Activated CD4-positive, alpha-beta T cell treated with anti-CD3 and anti-CD28 coated beads for 24 hours (primary cell): ENCODE results near the gene HSBP1L1.
"Not testable (repeated sequence)": the region's sequence is repeated elsewhere in the genome, so short reads cannot be mapped to it uniquely, and the experiment has no call there.

Source experiments
- DNase-seq, 2 donors: peaks; one replicate each; pipeline ENCODE4 v3.0.0-alpha.2; 2020; ENCODE audit warnings: low read depth in 2 of 2

The HSBP1L1 gene

DNA sequence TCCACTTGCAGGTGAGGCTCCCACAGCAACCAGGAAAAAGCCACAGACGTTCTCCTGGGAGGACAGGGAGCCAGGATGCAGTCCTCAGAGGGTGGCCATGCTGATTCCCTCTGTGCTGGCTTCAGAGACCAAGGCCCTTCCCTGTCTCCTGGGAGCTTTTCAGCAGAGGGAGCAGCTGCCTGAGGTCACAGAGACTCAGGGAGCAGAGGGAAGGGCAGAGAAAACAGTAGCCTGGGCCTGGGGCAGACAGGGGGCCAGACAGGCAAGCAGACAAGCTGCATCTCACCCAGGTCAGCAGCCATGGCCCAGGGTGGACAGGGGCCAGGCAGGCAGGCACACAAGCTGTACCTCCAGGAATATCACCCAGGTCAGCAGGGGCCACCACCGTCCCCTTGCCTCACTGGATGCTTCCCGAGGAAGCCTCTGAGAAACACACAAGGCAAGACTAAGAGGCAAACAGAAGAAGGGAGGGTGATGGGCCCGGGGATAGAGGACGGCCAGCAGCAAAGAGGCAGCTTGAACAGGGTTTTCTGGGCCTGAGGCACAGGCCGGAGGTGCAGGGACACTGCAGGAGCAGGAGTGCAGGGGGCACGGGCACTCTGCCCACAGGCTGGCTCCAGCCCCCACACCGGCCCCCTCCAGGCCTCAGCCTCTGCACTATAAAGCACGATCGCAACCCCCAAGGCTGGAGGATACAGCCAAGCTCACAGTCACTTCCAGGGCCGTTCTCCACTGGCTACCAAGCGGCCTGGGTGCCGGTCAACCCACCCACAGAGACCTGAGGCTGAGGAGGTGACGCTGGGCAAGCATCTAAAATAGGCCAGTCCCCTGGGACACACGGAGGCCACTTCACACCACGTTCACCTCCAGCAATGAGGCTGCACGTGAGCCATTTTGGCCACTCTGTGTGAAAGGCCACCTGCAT is 19.1 kb upstream of the HSBP1L1 start:
- no peak for DNase-seq

DNA sequence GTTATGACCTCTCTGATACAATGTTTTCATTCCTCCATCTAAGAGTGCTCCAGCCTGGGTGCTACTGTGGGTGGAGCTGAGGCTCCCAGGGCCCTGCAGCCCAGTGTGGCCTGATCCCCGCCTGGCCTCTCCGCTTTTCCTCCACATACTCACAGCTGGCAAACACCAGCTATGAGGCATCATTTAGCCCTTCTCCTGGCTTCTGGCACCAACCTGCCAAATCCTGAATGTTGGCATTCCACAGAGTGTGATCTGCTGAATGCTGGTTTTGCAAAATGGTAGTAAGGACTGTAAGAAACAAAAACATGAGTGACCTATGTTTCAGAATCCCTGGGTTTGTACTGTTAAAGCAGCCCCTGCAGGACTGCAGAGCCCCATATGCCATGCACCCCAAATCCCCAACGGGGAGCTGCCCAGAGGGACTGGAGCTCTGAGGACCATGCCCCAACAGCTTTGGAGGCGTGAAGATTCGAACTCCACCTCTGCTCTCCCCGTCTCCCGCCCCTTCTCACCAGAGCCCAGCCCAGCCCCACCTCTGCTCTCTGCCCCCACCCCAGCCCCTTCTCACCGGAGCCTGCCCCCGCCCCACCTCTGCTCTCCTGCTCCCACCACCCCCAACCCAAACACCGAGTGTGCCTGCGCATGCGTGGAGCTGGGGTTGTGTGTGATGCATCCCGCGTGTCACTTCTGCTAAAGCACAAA is 17.2 kb upstream of the HSBP1L1 start:
- DNase-seq: no peak

DNA sequence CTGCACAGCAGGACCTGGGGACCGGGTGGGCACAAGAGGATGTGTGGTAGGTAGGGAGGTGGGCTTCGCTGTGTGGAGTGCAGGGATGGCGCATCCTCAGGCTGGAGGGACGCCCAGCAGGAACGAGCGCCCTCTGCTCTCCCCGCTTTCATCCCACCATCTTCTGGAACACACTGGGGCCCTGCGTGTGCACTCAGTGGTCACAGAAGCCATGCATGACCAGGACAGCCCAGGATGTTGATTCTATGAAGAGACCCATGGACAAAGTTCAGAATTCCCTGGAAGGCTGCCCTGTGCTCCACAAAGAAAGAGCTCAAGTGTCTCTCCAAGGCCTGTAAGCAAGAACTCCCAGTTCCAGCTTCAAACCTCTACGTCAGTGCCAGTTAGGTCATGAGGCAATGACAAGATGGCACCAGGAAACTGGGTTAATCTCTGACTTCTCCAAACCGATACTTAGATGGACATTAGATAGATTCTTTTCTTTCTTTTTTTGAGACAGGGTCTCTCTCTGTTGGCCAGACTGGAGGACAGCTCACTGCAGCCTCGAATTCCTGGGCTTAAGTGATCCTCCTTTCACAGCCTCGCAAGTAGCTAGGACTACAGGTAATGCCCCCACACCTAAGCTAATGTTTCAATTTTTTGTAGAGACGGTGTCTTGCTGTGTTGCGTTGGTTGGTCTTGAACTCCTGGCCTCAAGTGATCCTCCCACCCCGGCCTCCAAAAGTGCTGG is 16.4 kb upstream of the HSBP1L1 start:
- no peak for DNase-seq

DNA sequence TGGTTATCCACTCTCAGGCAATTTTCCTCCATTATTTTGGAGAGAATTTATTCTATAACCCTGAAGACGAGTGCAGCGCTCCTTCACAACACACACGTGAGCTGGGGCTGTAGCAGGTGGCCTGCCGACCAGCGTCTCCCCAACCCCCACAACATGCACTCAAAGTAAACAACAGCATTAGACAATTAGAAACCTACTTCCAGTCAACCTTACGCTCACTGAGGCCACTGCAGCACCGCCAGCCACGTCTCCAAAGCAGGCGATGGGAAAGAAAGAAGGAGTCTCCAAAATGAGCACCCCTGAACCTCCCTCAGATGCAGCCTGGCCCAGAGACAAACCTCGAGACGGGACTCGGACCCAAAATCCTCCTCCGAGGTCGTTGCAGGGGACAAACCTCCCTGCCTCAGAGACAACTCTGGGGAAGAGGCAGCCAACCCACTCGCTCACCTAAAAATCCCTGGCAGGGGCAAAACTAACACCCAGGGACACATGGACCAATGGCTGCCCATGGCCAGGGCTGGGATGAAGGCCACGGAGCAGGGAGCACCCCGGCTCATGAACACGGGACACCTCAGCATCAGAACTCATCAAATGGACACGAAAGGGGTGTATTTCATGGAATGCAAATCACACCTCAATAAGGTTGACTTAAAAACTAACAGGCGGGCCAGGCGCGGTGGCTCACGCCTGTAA is 15.6 kb upstream of the HSBP1L1 start:
- no peak for DNase-seq

DNA sequence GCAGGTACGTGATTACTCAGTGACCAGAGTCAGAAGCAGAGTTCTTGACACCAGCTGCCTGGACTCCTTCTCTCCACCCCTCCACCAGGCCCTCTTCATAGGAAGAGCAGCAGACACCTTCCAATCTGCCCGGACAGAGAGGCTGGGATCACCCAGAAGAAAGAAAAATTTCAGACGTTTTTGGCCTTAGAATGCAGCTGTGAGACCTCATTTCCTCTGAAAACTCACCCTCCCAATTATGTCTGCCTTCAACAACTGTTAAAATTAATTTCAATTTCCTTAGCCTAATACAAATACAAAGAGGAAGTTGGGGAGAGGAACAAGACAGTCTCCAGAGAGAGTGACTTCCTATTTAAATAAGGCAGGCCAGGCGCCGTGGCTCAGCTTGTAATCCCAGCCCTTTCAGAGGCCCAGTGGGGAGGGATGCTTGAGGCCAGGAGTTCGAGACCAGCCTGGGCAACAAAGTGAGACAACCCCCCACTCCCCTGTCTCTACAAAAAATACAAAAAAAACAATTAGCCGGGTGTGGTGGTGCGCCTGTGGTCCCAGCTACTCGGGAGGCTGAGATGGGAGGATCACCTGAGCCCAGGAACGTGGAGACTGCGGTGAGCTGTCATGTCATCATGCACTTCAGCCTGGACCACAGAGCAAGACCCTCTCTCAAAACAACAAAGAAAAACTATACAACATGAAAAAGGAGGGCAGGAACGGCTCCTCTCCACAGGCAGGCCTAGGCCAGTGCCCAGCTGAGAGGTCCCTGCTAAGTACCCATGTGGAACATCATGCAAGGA is 14.6 kb upstream of the HSBP1L1 start:
- no peak for DNase-seq

DNA sequence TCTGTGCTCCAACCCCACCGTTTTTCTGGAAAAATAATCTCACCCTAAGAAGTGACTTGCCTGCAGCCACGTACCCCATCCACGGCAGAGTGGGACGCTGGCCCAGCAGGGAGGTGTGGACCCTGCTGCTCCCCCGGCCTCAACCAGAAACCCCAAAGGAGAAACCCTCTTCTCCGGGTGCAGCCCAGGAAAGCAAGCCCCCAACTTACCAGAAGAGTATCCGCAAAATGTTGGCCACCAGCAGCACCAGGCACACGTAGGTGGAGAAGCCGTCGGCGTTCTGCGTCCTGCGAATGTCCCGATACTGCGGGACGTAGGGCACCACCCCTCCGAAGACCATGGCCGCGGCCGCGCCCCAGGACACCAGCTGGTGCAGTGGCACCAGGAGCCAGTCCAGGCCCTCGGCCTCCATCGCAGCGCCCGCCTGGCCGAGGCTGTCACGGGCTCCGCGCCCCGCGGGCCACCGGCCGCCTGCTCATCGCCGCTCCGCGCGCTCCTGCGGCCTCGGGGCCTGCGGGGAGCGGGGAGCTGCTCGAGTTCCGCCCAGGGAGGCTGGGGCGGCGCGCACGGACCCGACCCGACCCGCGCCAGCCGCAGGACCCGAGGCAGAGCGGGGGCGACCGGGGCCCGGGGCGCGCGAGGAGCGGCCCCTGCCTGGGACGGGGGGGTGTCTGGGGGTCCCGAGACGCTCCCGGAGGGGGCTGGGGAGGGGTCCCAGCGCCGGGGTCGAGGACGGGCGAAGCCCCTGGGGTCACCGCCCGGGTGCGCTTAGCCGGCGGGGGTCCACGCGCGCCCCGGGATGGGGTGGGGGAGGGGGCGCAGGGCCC is 13.7 kb upstream of the HSBP1L1 start:
- no peak for DNase-seq

DNA sequence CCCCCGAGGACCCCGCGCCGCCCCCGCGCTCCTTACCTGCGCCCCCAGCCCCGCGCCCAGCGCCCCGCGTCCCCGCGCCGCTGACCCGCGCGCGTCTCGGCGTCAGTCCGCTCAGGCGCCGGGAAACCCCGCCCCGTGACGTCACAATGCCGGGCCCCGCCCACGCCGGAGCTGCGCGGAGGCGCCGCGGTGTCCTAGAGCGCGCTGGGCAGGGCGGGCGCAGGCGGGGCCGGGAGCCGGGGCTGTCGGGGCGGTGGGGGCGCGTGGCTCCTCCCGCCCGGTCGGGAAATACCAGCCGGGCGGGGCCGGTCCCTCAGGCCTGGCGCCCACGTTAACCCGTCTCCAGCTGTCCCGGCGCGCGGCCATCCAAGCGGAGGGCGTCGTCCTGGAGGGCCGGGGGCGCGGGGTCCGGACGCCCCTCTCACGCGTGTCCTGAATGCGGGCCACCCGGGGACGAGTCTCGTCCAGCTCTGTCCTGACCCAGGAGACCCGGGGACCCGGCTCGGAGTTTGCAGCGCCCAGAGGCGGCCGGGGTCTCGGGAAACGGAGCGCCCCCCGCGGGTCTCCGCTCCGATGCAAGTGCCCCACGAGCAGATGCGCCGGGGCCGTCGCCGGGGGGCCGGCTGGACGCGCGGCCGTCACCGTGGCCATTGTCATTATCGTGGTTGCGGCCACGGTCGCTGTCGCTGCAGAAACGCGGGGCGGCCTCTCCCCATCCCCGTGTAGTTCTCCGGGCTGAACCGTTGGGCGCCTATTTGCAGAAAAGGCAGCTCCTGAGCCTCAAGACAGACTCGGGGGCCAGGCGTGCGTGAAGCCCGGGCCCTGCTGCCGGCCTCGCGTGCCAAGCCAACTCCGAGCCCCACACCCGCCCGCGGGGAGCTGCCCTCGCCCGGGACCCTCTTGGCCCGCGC is 12.6 kb upstream of the HSBP1L1 start, which contains the start of gene SLC66A2:
Gene SLC66A2, minus strand, starts transcription at position 109 of the 911 bp plus-strand sequence. CDS start 727 bp downstream, outside the sequence.
- DNase-seq: peak; percentile 94

DNA sequence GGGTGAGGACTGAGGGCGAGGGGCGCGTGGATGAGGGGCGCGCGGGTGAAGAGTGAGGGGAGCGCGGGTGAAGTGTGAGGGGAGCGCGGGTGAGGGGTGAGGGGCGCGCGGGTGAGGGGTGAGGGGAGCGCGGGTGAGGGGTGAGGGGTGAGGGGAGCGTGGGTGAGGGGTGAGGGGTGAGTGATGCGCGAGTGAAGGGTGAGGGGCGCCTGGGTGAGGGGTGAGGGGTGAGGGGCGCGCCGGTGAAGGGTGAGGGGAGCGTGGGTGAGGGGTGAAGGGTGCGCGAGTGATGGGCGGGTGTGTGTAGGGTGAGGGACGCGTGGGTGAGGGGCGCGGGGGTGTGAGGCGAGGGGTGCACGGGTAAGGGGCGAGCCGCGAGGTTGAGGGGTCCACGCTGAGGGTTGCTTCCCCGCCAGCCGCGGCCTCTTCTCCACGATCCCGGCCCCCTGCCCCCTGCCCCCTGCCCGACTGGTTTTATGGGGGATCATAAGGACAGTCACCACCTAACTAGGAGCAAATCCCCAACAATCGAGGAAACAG is 11.9 kb upstream of the HSBP1L1 start:
- no peak for DNase-seq

DNA sequence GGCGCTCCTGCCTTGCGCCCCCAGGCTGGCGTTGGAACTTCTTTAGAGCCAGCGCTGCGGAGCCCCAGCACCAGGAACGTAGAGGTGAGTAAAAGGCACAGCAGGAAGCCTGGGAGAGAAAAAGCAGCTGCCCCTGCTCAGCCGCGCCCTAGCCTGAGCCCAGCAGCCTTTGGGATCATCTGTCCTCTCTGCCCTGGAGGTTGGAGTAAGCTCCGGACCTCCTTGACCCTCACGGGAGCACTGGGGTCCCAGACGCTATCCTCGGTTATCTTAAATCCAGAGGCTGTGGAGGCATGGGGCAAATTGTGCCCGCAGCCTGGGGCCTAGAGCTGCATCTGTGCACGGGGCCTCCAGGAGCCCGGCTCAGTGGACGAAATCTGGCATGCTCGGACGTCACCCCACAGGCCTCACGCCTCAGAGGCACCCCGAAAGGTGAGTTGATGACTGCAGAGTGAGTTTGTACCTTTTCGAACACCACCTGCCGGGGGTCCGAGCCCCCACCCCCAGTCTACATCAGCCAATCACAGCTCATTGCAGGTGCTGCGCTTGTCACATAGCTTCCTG is 11.4 kb upstream of the HSBP1L1 start:
- no peak for DNase-seq

DNA sequence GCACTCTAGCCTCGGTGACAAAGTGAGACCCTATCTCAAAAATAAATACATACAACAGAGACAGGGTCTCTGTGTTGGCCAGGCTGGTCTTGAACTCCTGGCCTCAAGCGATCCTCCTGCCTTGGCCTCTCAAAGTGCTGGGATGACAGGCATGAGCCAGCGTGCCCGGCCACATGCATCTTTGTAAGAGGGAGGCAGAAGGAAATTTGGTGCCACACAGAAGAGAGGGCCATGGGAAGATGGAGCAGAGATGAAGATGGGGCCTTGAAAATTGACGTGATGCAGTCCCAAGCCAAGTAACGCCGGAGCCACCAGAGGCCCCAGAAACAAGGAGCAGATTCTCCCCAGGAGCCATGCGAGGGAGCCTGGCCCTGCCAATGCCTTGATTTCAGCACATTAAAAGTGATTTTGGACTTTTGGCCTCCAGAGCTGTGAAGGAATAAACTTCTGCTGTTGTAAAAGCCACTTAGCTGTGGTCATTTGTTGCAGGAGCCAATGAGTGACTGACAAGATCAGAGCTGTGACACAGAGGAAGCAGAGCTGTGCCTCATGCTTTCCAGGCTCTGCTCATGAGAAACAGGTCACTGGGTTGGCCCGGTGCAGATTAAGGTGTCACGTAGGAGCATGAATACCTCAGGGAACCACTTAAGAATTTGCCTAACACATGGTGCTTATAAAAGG is 10.3 kb upstream of the HSBP1L1 start:
- DNase-seq: no peak

DNA sequence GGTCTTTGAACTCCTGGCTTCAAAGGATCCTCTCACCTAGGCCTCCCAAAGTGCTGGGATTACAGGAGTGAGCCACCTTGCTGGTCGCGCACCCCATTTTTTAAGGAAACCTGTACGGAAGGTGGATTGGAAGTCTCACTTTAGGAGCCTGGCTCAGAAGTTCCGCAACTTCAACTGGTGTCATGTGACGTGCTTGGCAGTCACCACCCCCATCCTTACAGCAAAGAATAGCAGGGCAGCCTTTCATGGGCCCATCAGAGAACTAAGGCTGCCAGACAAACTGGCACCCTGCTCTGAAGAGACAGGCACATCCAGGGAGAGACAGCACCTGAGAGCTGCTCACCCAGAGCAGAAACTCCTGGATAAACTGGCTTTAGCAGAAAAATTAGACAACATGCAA is 9.7 kb upstream of the HSBP1L1 start:
- DNase-seq: no peak

DNA sequence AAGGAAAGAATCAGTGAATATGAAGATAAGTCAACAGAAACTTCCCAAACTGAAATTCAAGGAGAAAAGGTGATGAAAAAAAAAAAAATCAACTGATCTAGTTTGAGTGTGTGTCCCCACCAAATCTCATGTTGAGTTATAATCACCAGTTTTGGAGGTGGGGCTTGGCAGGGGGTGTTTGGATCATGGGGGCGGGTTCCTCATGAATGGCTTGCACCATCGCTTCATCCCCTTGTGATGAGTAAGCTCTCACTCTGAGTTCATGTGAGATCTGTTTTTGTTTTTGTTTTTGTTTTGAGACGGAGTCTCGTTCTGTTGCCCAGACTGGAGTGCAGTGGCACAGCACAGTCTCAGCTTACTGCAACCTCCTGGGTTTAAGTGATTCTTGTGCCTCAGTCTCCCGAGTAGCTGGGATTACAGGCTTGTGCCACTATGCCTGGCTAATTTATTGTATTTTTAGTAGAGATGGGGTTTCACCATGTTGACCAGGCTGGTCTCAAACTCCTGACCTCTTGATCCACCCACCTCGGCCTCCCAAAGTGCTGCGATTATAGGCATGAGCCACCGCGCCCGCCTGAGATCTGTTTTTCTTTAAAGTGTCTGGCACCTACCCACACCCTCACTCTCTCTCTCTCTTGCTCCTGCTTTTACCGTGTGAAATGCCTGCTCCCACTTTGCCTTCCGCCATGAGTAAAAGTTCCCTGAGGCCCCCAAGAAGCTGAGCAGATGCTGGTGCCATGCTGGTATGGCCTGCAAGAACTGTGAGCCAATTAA is 9.0 kb upstream of the HSBP1L1 start:
- no peak for DNase-seq

DNA sequence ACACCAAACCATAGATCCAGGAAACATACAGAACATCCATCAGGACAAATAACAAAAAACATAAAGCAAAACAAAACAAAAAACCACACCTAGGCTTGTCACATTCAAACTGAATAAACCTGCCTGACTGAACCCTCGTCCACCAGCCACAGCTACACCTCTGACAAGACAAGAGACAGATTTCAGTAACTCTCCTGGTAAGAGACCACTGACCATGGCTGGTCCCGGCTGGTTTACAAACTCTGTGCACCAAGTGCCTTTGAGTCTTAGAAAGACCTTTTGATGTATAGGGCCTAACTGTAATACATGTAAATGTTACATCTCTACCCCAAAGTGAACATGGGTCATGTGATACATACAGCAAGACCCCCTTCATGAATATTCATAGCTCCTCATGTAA is 8.2 kb upstream of the HSBP1L1 start:
- no peak for DNase-seq

DNA sequence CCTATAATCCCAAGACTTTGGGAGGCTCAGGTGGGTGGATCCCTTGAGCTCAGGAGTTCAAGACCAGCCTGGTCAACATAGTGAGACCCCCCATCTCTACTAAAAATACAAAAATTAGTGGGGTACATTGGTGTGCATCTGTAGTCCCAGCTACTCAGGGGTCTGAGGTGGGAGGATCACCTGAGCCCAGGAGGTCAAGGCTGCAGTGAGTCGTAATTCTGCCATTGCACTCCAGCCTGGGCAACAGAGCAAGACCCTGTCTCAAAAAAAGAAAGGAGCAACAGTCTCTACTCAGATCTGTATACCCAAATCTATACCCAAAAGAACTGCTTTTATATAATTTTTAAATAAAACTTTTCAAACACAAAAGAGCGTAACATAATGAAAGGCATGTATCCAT is 5.5 kb upstream of the HSBP1L1 start:
- DNase-seq: no peak

DNA sequence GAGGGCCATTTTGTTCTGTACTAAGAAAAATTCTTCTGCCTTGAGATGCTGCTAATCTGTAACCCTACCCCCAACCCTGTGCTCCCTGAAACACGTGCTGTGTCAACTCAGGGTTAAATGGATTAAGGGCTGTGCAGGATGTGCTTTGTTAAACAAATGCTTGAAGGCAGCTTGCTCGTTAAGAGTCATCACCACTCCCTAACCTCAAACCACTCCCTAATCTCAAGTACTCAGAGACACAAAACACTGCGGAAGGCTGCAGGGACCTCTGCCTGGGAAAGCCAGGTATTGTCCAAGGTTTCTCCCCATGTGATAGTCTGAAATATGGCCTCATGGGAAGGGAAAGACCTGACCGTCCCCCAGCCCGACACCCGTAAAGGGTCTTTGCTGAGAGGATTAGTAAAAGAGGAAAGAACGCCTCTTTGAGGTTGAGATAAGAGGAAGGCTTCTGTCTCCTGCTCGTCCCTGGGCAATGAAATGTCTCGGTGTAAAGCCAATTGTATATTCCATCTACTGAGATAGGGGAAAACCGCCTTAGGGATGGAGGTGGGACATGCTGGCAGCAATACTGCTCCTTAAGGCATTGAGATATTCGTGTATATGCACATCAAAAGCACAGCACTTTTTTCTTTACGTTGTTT is 4.2 kb upstream of the HSBP1L1 start:
- DNase-seq: not testable (repeated sequence)

DNA sequence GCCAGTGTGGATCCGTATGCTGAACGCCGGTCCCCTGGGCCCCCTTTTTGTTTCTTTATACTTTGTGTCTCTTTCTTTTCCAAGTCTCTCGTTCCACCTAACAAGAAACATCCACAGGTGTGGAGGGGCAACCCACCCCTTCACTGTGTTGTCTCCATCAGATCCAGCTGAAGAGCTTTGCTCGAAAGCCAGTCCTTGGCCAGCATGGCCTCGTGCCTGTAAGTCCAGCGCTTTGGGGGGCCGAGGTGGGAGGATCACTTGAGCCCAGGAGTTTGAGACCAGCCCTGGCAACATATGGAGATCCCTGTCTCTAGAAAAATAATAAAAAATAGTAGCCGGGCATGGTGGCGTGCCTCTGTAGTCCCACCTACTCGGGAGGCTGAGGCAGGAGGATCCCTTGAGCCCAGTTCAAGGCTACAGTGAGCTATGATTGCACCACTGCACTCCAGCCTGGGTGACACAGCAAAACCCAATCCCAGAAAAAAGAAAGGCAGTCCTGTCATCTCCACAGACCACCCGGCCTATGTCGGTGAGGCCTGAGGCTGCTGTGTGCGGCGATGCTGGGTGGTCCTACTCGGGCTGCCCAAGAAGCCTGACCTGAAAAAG is 3.4 kb upstream of the HSBP1L1 start:
- DNase-seq: no peak
